K562 (cell line): ENCODE measurements around the gene THADA. TPM values are rescaled to one million over a fixed set of nuclear protein-coding genes. Genes with fewer than 3 reads are reported as not detected.

Experiments
- ATAC-seq: fragments of 200-7000 bp; cut with Tn5 transposase; 3 replicates; pipeline ENCODE4 v1.9.1; 2020; ENCODE audit warnings: moderate library complexity
- BruUV-seq: library from RNA; stranded (reverse); fragments of 400-500 nt; replicated peaks from 2 replicates; lab custom pipeline; 2021; lab: Mats Ljungman, UMichigan
- CTCF ChIA-PET: fragments of 300-600 bp; formaldehyde crosslinking; extraction: SDS; loops from one replicate; lab custom pipeline; 2021; ENCODE audit warnings: low intra/inter-chr PET ratio; lab: Yijun Ruan, JAX
- POLR2A ChIA-PET: fragments of 300-600, 350-650 bp; sonication (Branson Sonifier 250); formaldehyde crosslinking; extraction: SDS; loops from one replicate; lab custom pipeline; 2021; ENCODE audit warnings: antibody characterized with exemption, inconsistent platforms; lab: Yijun Ruan, JAX
- DNase-seq, 4 experiments: peaks; one replicate each; pipeline versions ENCODE4 v3.0.0 to v3.0.0-alpha.2; 2011 to 2018; ENCODE audit warnings: low spot score in 3 of 4, mixed read lengths in 3 of 4; ENCODE audit errors: extremely low read depth in 1 of 4
- FAIRE-seq: peaks from 2 replicates; lab custom pipeline; 2011; peaks lifted over from hg19 to GRCh38; lab: Jason Lieb, UNC
- H2AFZ ChIP-seq: 2 replicates; pipeline ENCODE4 v1.6.0; 2011; ENCODE audit warnings: low read depth, low read length, control low read depth, inconsistent platforms
- H3K27ac ChIP-seq: fragments of 200-600 bp; 3 replicates; pipeline ENCODE4 v1.8.0; 2011; ENCODE audit warnings: low read depth, mild to moderate bottlenecking, control low read depth, inconsistent platforms, low read length, moderate library complexity, mixed read lengths; ENCODE audit errors: extremely low read depth
- H3K27me3 ChIP-seq, 2 experiments: fragments of 300-600 bp in 1 of 2; 2 replicates in 1 of 2; 3 replicates in 1 of 2; pipeline versions ENCODE4 v1.6.0 to v1.8.0; 2011; ENCODE audit warnings: inconsistent platforms in 2 of 2, low read length in 2 of 2, mild to moderate bottlenecking in 1 of 2, mixed read lengths in 1 of 2, moderate library complexity in 1 of 2; ENCODE audit not compliant: control insufficient read depth in 2 of 2, insufficient read depth in 2 of 2
- H3K36me3 ChIP-seq: fragments of 300-600 bp; 3 replicates; pipeline ENCODE4 v1.8.0; 2011; ENCODE audit warnings: mild to moderate bottlenecking, low read length, inconsistent platforms; ENCODE audit not compliant: control insufficient read depth, insufficient read depth
- H3K4me1 ChIP-seq, 2 experiments: fragments of 200-600 bp in 1 of 2; replicated peaks in 1 of 2; 2 replicates in 1 of 2; 3 replicates in 1 of 2; pipeline versions ENCODE4 v1.5.1 to v1.8.0; 2011; ENCODE audit warnings: inconsistent platforms in 2 of 2, low read length in 2 of 2, mild to moderate bottlenecking in 1 of 2, mixed read lengths in 1 of 2, moderate library complexity in 1 of 2; ENCODE audit not compliant: control insufficient read depth in 2 of 2, insufficient read depth in 2 of 2
- H3K4me2 ChIP-seq: 2 replicates; pipeline ENCODE4 v1.6.1; 2011; ENCODE audit warnings: low read length, control low read depth, inconsistent platforms, mixed read lengths; ENCODE audit not compliant: insufficient read depth
- H3K4me3 ChIP-seq: fragments of 200-600 bp; sonication (generic), shearing (Covaris generic); 2 replicates; pipeline ENCODE4 v1.5.1; 2016; ENCODE audit warnings: control low read depth, inconsistent platforms
- H3K79me2 ChIP-seq: fragments of 200-600 bp; 3 replicates; pipeline ENCODE4 v1.8.0; 2011; ENCODE audit warnings: low read length, inconsistent platforms; ENCODE audit not compliant: control insufficient read depth, insufficient read depth
- H3K9ac ChIP-seq, 2 experiments: 2 replicates each; pipeline versions ENCODE4 v1.6.0 to v1.6.1; 2011; ENCODE audit warnings: low read depth in 2 of 2, low read length in 2 of 2, control low read depth in 1 of 2, inconsistent platforms in 1 of 2, mild to moderate bottlenecking in 1 of 2, mixed read lengths in 1 of 2; ENCODE audit not compliant: insufficient read depth in 1 of 2
- H3K9me1 ChIP-seq: one replicate; pipeline ENCODE4 v1.6.0; 2011; ENCODE audit warnings: inconsistent platforms, mild to moderate bottlenecking, low read length, moderate library complexity; ENCODE audit not compliant: control insufficient read depth, insufficient read depth
- H3K9me3 ChIP-seq: replicated peaks from 2 replicates; pipeline ENCODE4 v1.5.1; 2011; ENCODE audit warnings: low read depth, low read length, inconsistent platforms; ENCODE audit not compliant: control insufficient read depth, insufficient read depth
- H4K20me1 ChIP-seq: replicated peaks from 2 replicates; pipeline ENCODE4 v1.6.1; 2011; ENCODE audit warnings: low read length, inconsistent platforms, mixed read lengths; ENCODE audit not compliant: control insufficient read depth, insufficient read depth
- CBX5 ChIP-seq: IDR thresholded peaks from 2 replicates; pipeline ENCODE4 v1.6.1; 2014; ENCODE audit warnings: low read depth, borderline replicate concordance
- CTCFL ChIP-seq: IDR thresholded peaks from 2 replicates; pipeline ENCODE4 v1.6.1; 2011; ENCODE audit warnings: borderline replicate concordance, low read depth, mild to moderate bottlenecking, moderate library complexity, low read length; ENCODE audit not compliant: insufficient read depth, poor library complexity, severe bottlenecking
- ELF1 ChIP-seq: fragments of 200-800 bp; sonication (Bioruptor generic); IDR thresholded peaks from 2 replicates; pipeline ENCODE4 v1.6.1; 2016; ENCODE audit warnings: missing genetic modification characterization, missing compliant biosample characterization
- HNRNPH1 ChIP-seq: fragments of 200-400 bp; formaldehyde crosslinking; optimal IDR thresholded peaks from 2 replicates; pipeline ENCODE3; 2017; ENCODE audit warnings: low read depth, mild to moderate bottlenecking, low read length, moderate library complexity
- MECOM ChIP-seq: fragments of 250-450 bp; sonication (Bioruptor Pico); IDR thresholded peaks from 2 replicates; pipeline ENCODE4 v1.8.0; 2022; ENCODE audit warnings: inconsistent platforms
- PRMT5 ChIP-seq: sonication (generic); formaldehyde crosslinking; IDR thresholded peaks from 2 replicates; pipeline ENCODE4 v1.5.0; 2020; ENCODE audit warnings: missing genetic modification reagents
- RCOR1 ChIP-seq, 2 experiments: IDR thresholded peaks; 2 replicates each; pipeline ENCODE4 v1.6.1; 2012; ENCODE audit warnings: low read depth in 2 of 2, low read length in 2 of 2, borderline replicate concordance in 1 of 2, improper control_type of control experiment in 1 of 2
- TGIF2 ChIP-seq: sonication (generic); formaldehyde crosslinking; IDR thresholded peaks from 2 replicates; pipeline ENCODE4 v1.8.1; 2022; ENCODE audit warnings: mild to moderate bottlenecking, missing genetic modification reagents, moderate library complexity
- THRAP3 ChIP-seq: fragments of 450-650 bp; IDR thresholded peaks from 2 replicates; pipeline ENCODE4 v1.6.1; 2016; ENCODE audit warnings: mild to moderate bottlenecking, inconsistent platforms, borderline replicate concordance
- TRIM24 ChIP-seq, 2 experiments: fragments of 450-650 bp; IDR thresholded peaks; 2 replicates each; pipeline ENCODE4 v1.6.1; 2016
- U2AF2 ChIP-seq: fragments of 200-400 bp; formaldehyde crosslinking; optimal IDR thresholded peaks from 2 replicates; pipeline ENCODE3; 2017; ENCODE audit warnings: low read depth, mild to moderate bottlenecking, low read length
- ZNF354B ChIP-seq: fragments of 250-450 bp; sonication (Bioruptor Pico); IDR thresholded peaks from 2 replicates; pipeline ENCODE4 v1.4.0; 2020
- ZNF586 ChIP-seq: fragments of 450-650 bp; formaldehyde crosslinking; conservative IDR thresholded peaks from 2 replicates; pipeline ENCODE4 v1.4.0; 2020; ENCODE audit warnings: mild to moderate bottlenecking, moderate library complexity
- WGBS: fragments of 100-300 bp; shearing (Covaris generic); methylation state at CpG from one replicate; pipeline ENCODE4 v1.1.6; 2016; ENCODE audit warnings: low coverage, mixed read lengths; ENCODE audit not compliant: insufficient coverage; ENCODE audit errors: missing lambda C conversion rate; 5-methylcytosine and 5-hydroxymethylcytosine counted together
- in situ Hi-C: fragments of 300-500 bp; cut with MboI; formaldehyde crosslinking; loops from 4 replicates; pipeline ENCODE4 v1.15.0; 2018; ENCODE audit warnings: inconsistent platforms, mixed read lengths
- intact Hi-C: fragments of 100-400 bp; cut with micrococcal nuclease; formaldehyde crosslinking; loops from 2 replicates; pipeline ENCODE4 v1.14.2; 2022
- polyA plus RNA-seq, 8 experiments: library from polyadenylated mRNA; depleted of rRNA in 4 of 8; stranded (reverse) in 5 of 8; unstranded in 3 of 8; fragments of >200 nt; fragmentation: Nextera tagmentation in 2 of 8; fragmentation: Illumina TruSeq in 1 of 8; extraction: Ambion mirVana in 2 of 8; extraction: Trizol in 1 of 8; gene quantifications; 2 replicates each; pipeline versions ENCODE4 v1.2.1 to v1.2.3, GENCODE V29; 2011 to 2014; ENCODE audit warnings: inconsistent platforms in 1 of 8, missing spikeins in 1 of 8
- total RNA-seq, 7 experiments: library from RNA; depleted of rRNA in 6 of 7; stranded (reverse); fragments of >200 nt in 6 of 7; fragmentation: Illumina TruSeq in 2 of 7; extraction: Trizol in 2 of 7; gene quantifications; 2 replicates each; pipeline versions ENCODE4 v1.2.1 to v1.2.3, GENCODE V29; 2011 to 2021; ENCODE audit warnings: low replicate concordance in 1 of 7
- TF ChIP-seq, protein P1 (sequence below): fragments of 450-650 bp; formaldehyde crosslinking; IDR thresholded peaks from 2 replicates; pipeline ENCODE4 v1.4.0; 2022; ENCODE audit warnings: missing genetic modification characterization
- TF ChIP-seq, protein P2 (sequence below), 2 experiments: fragments of 450-650 bp in 1 of 2; sonication (generic) in 1 of 2; formaldehyde crosslinking; conservative IDR thresholded peaks; 2 replicates each; pipeline versions ENCODE4 v1.4.0 to v1.8.1; 2020 to 2022; ENCODE audit warnings: mild to moderate bottlenecking in 1 of 2, missing genetic modification reagents in 1 of 2

Gene THADA
- total and polyA plus RNA-seq, 9 of the 15 experiments (the other 6 are each of a cell fraction or from before 2014, with no cell fraction given) = 17.8 to 34.7 (median 31.9) TPM

DNA sequence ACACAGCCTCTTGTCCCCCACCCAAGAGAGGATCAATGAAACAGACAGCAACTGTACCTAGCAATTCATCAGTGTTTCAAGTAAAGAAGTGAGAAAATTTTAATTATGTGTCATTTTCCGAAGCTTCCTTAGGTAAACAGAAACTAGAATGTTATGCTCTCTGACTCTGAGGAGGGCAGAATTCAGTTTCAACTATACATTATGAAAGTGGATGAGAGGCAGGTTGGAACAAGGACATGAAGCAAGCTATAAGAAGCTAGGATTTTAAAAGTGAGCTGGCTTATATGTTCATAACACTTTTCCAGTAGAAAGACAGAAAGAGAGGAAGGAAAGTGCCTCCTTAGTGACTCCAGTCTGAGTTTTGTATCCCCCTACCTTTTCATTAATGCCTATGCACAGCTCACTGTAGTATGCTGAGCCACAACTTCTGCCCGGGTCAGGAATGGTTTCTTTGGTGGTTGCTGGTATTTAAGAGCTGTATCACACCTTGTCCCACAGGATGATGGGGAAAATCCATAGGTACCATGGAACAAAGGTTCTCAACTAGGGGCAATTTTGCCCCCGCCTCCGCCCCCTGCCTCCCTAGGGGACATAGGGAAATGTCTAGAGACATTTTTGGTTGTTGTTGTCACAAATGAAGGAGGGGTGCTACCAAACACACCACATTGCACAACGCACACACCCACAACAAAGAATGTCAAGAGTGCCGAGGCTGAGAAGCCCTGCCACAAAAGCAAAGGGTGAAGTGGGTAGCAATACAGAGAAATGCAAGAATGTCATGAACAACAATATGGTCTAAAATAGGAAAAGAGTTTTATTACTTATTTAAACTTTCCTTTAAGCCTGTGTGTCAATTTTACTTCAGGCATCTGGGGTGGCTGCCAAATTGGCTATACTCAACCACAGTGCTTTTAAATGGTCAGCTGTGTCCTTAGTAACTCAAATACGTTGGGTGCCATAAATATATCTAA is 208.5 kb downstream of the THADA start:
- Histone ChIP-seq H2AFZ (no peak overlapping the region), H3K9me3 (no peaks in the 10 kb centered on the region), H3K27ac (no peak overlapping the region), H3K4me1 (0 out of 5 replicates have a peak, but pooled peaks cover 0 to 6% of the 10 kb centered on the region in 2 experiments), H3K4me3 (no peak overlapping the region), H3K36me3 (no peaks in the 10 kb centered on the region), H3K79me2 (no peaks in the 10 kb centered on the region), H3K4me2 (no peak overlapping the region), H3K9ac (no peak overlapping the region), H4K20me1 (no peaks in the 10 kb centered on the region), H3K9me1 (no peaks in the 10 kb centered on the region), H3K27me3 (no peaks in the 10 kb centered on the region)
- 73% methylated on average over 7 of the region's 7 CpGs for WGBS
- ChIA-PET POLR2A (interaction anchor here (0.7 kb wide), 1 partner anchor 94 kb away, joined by 3 read pairs; no protein-coding TSS in a partner anchor), CTCF (interaction anchor here (0.7 kb wide), 1 partner anchor 145 kb away, joined by 3 read pairs; no protein-coding TSS in a partner anchor)
- DNase-seq (no peak), FAIRE-seq (no peak), ATAC-seq (no peak)
- in situ Hi-C loops = no loop called here
- intact Hi-C loops = no loop called here
- no TSS peak for BruUV-seq
- TF ChIP-seq CTCFL (no peak), CBX5 (no peak), ELF1 (tag) (no peak), HNRNPH1 (no peak), TGIF2 (CRISPR knock-in tag) (no peak), MECOM (CRISPR knock-in tag) (no peak), RCOR1 (IDR thresholded peaks at IDR 0.05; ENCODE audit: borderline replicate concordance in 1 of 2, low read depth in 2 of 2, low read length in 2 of 2) (no peak), TRIM24 (IDR thresholded peaks at IDR 0.05) (no peak), PRMT5 (CRISPR knock-in tag) (no peak), ZNF354B (CRISPR knock-in tag) (no peak), THRAP3 (no peak), ZNF586 (CRISPR knock-in tag) (no peak), U2AF2 (no peak)
- TF ChIP-seq, protein P1, sequence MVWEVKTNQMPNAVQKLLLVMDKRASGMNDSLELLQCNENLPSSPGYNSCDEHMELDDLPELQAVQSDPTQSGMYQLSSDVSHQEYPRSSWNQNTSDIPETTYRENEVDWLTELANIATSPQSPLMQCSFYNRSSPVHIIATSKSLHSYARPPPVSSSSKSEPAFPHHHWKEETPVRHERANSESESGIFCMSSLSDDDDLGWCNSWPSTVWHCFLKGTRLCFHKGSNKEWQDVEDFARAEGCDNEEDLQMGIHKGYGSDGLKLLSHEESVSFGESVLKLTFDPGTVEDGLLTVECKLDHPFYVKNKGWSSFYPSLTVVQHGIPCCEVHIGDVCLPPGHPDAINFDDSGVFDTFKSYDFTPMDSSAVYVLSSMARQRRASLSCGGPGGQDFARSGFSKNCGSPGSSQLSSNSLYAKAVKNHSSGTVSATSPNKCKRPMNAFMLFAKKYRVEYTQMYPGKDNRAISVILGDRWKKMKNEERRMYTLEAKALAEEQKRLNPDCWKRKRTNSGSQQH (CRISPR knock-in tag) = no peak
- TF ChIP-seq, protein P2, sequence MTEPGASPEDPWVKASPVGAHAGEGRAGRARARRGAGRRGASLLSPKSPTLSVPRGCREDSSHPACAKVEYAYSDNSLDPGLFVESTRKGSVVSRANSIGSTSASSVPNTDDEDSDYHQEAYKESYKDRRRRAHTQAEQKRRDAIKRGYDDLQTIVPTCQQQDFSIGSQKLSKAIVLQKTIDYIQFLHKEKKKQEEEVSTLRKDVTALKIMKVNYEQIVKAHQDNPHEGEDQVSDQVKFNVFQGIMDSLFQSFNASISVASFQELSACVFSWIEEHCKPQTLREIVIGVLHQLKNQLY (CRISPR knock-in tag; conservative IDR thresholded peaks at IDR 0.05) = no peak
